HCT116 (cell line): ENCODE results near the gene TUBB6. TPM values are rescaled to one million over a fixed set of nuclear protein-coding genes. Genes with fewer than 3 reads are reported as not detected.

Experiments
- ATAC-seq: fragments of 200-7000 bp; cut with Tn5 transposase; 2 replicates; pipeline ENCODE4 v1.9.1; 2020; ENCODE audit warnings: mild to moderate bottlenecking, moderate library complexity
- BruUV-seq: library from RNA; stranded (reverse); fragments of 400-500 nt; replicated peaks from 2 replicates; lab custom pipeline; 2021; lab: Mats Ljungman, UMichigan
- CTCF ChIA-PET: fragments of 300-600 bp; sonication (Branson Sonifier 250); formaldehyde crosslinking; loops from one replicate; lab custom pipeline; 2021; ENCODE audit warnings: antibody characterized with exemption; lab: Charles Lee
- POLR2A ChIA-PET: fragments of 300-600, 350-600 bp; sonication (Branson Sonifier 250); formaldehyde crosslinking; loops from one replicate; lab custom pipeline; 2021; ENCODE audit warnings: antibody characterized with exemption; lab: Charles Lee
- RAD21 ChIA-PET, 2 experiments: fragments of 300-600 bp; sonication (Branson Sonifier 250); formaldehyde crosslinking; loops; one replicate each; lab custom pipeline; 2023; ENCODE audit warnings: low total read pairs in 2 of 2; ENCODE audit not compliant: uncharacterized antibody in 2 of 2, unreplicated experiment in 2 of 2, low non-redundant PET in 1 of 2; lab: Charles Lee
- DNase-seq: peaks from one replicate; pipeline ENCODE4 v3.0.0-alpha.2; 2010; ENCODE audit warnings: low read depth, low spot score
- H2AFZ ChIP-seq: fragments of 200-600 bp; shearing (Covaris generic), sonication (generic); 2 replicates; pipeline ENCODE4 v1.6.1; 2017; ENCODE audit warnings: low read depth, mixed run types, mixed read lengths, antibody characterized with exemption, low read length; ENCODE audit not compliant: poor library complexity, severe bottlenecking
- H3K27ac ChIP-seq: 2 replicates; pipeline ENCODE4 v1.5.1; 2012; ENCODE audit warnings: low read depth, low read length
- H3K27me3 ChIP-seq: fragments of 200-600 bp; sonication (generic); 2 replicates; pipeline ENCODE4 v1.6.1; 2016; ENCODE audit warnings: mixed run types, low read length, mixed read lengths; ENCODE audit not compliant: insufficient read depth
- H3K36me3 ChIP-seq, 2 experiments: fragments of 200-500 bp in 1 of 2; fragments of 200-600 bp in 1 of 2; sonication (Bioruptor generic) in 1 of 2; sonication (generic) in 1 of 2; 2 replicates each; pipeline versions ENCODE4 v1.5.1 to v1.6.1; 2014 to 2016; ENCODE audit warnings: low read length in 2 of 2, inconsistent platforms in 1 of 2, mixed read lengths in 1 of 2, mixed run types in 1 of 2; ENCODE audit not compliant: insufficient read depth in 2 of 2, control insufficient read depth in 1 of 2
- H3K4me1 ChIP-seq, 2 experiments: fragments of 200-600 bp in 1 of 2; sonication (generic) in 1 of 2; 2 replicates each; pipeline versions ENCODE4 v1.5.1 to v1.6.1; 2012 to 2017; ENCODE audit warnings: low read length in 2 of 2, inconsistent platforms in 1 of 2, mild to moderate bottlenecking in 1 of 2, mixed read lengths in 1 of 2, mixed run types in 1 of 2, moderate library complexity in 1 of 2; ENCODE audit not compliant: insufficient read depth in 2 of 2, control insufficient read depth in 1 of 2
- H3K4me2 ChIP-seq: fragments of 200-600 bp; sonication (generic); 2 replicates; pipeline ENCODE4 v1.6.1; 2017; ENCODE audit warnings: mixed run types, low read length, mixed read lengths
- H3K4me3 ChIP-seq, 2 experiments: fragments of 200-600 bp in 1 of 2; sonication (generic) in 1 of 2; replicated peaks in 1 of 2; 2 replicates each; pipeline ENCODE4 v1.5.1; 2011 to 2016; ENCODE audit warnings: low read length in 2 of 2, control low read depth in 1 of 2, low read depth in 1 of 2, mild to moderate bottlenecking in 1 of 2, mixed read lengths in 1 of 2, mixed run types in 1 of 2
- H3K79me2 ChIP-seq: fragments of 200-600 bp; sonication (generic); 2 replicates; pipeline ENCODE4 v1.6.1; 2017; ENCODE audit warnings: mild to moderate bottlenecking, mixed run types, low read length, moderate library complexity, mixed read lengths; ENCODE audit not compliant: insufficient read depth
- H3K9ac ChIP-seq: fragments of 200-600 bp; sonication (generic); 2 replicates; pipeline ENCODE4 v1.6.1; 2016; ENCODE audit warnings: low read length, mixed read lengths
- H3K9me2 ChIP-seq: fragments of 200-600 bp; sonication (generic), shearing (Covaris generic); 2 replicates; pipeline ENCODE4 v1.6.1; 2017; ENCODE audit warnings: mixed run types, mild to moderate bottlenecking, moderate library complexity; ENCODE audit not compliant: insufficient read depth
- H3K9me3 ChIP-seq, 2 experiments: fragments of 200-500 bp in 1 of 2; fragments of 200-600 bp in 1 of 2; sonication (Bioruptor generic) in 1 of 2; sonication (generic) in 1 of 2; 2 replicates each; pipeline ENCODE4 v1.6.1; 2014 to 2017; ENCODE audit warnings: low read length in 2 of 2, mixed read lengths in 2 of 2, inconsistent platforms in 1 of 2, low read depth in 1 of 2, mild to moderate bottlenecking in 1 of 2, mixed run types in 1 of 2, moderate library complexity in 1 of 2; ENCODE audit not compliant: control insufficient read depth in 1 of 2, insufficient read depth in 1 of 2
- H4K20me1 ChIP-seq: fragments of 200-600 bp; sonication (generic), shearing (Covaris generic); 2 replicates; pipeline ENCODE4 v1.6.1; 2017; ENCODE audit warnings: mixed run types, mild to moderate bottlenecking, moderate library complexity; ENCODE audit not compliant: insufficient read depth
- CEBPB ChIP-seq: IDR thresholded peaks from 2 replicates; pipeline ENCODE4 v1.6.1; 2012; ENCODE audit warnings: low read depth
- POLR2A ChIP-seq: IDR thresholded peaks from 2 replicates; pipeline ENCODE4 v1.7.0; 2011; ENCODE audit warnings: borderline replicate concordance; ENCODE audit not compliant: insufficient read depth, insufficient read length; ENCODE audit errors: extremely low read depth
- RAD21 ChIP-seq: IDR thresholded peaks from 2 replicates; pipeline ENCODE4 v1.6.1; 2012; ENCODE audit warnings: low read depth, mild to moderate bottlenecking
- REST ChIP-seq: IDR thresholded peaks from 2 replicates; pipeline ENCODE4 v1.6.1; 2012; ENCODE audit warnings: low read depth
- SIN3A ChIP-seq: IDR thresholded peaks from 2 replicates; pipeline ENCODE4 v1.6.1; 2012; ENCODE audit warnings: low read depth
- SRF ChIP-seq: IDR thresholded peaks from 2 replicates; pipeline ENCODE4 v1.6.1; 2012; ENCODE audit warnings: low read depth
- TCF7L2 ChIP-seq: IDR thresholded peaks from 2 replicates; pipeline ENCODE4 v1.7.0; 2011; ENCODE audit warnings: borderline replicate concordance, inconsistent platforms; ENCODE audit not compliant: insufficient read depth, insufficient read length; ENCODE audit errors: extremely low read depth
- intact Hi-C: fragments of 100-400 bp; cut with micrococcal nuclease; formaldehyde crosslinking; loops from 2 replicates; pipeline ENCODE4 v1.10.0; 2022
- total RNA-seq: library from RNA; stranded (reverse); gene quantifications from one replicate; pipeline ENCODE4 v1.2.1, GENCODE V29; 2021; ENCODE audit not compliant: unreplicated experiment

Gene TUBB6
- total RNA-seq, 1 experiment from 2014 or later = 87.4 TPM

GRCh38 chr18:12324991-12325725, 17.1 kb downstream of the TUBB6 start:
- POLR2A ChIA-PET = no interaction called here
- CTCF ChIA-PET = no interaction called here
- peaks cover 0 to 7% of the 10 kb centered on the region in 2 experiments; a peak in 1 of 4 replicates for H3K4me1 ChIP-seq
- H3K9me3 ChIP-seq = no peaks in the 10 kb centered on the region
- no peak for DNase-seq
- H3K4me3 ChIP-seq = no peak overlapping the region
- H3K36me3 ChIP-seq = peaks cover 16 to 49% of the 10 kb centered on the region in 2 experiments; a peak in 2 of 4 replicates
- RAD21 ChIA-PET = no interaction called here
- no peak for ATAC-seq
- intact Hi-C loops = loop anchor here (5.0 kb wide), 1 partner anchor 337 kb away; no protein-coding TSS in a partner anchor
- no peak for TF ChIP-seq POLR2A
- no peak for TF ChIP-seq RAD21
- TF ChIP-seq SRF = no peak
- no peak for TF ChIP-seq REST
- TF ChIP-seq TCF7L2 = no peak
- no peak for TF ChIP-seq SIN3A
- no peak for TF ChIP-seq CEBPB
- H3K27me3 ChIP-seq = no peaks in the 10 kb centered on the region
- H4K20me1 ChIP-seq = peaks cover 5% of the 10 kb centered on the region; the same call in 1 of the 2 replicates
- H3K4me2 ChIP-seq = no peak overlapping the region
- peaks cover 58% of the 10 kb centered on the region for H3K79me2 ChIP-seq
- no peak overlapping the region for H3K9ac ChIP-seq
- no TSS peak for BruUV-seq
- H3K27ac ChIP-seq = no peak overlapping the region
- no peaks in the 10 kb centered on the region for H3K9me2 ChIP-seq
- H2AFZ ChIP-seq = no peak overlapping the region
